GM23248 (cell line): Measurements from ENCODE around the gene EMC8. TPM values are rescaled to one million over a fixed set of nuclear protein-coding genes. Genes with fewer than 3 reads are reported as not detected.

Source experiments
- DNase-seq: peaks from one replicate; pipeline ENCODE4 v3.0.0-alpha.2; 2015
- H2AFZ ChIP-seq: fragments of 200-600 bp; sonication (generic); 2 replicates; pipeline ENCODE4 v1.6.1; 2016; ENCODE audit warnings: antibody characterized with exemption
- H3F3A ChIP-seq: fragments of 200-600 bp; sonication (generic); 2 replicates; pipeline ENCODE4 v1.6.1; 2016; ENCODE audit warnings: mild to moderate bottlenecking, antibody characterized with exemption, mixed run types; ENCODE audit not compliant: insufficient read depth
- H3K27ac ChIP-seq: fragments of 200-600 bp; sonication (generic); 2 replicates; pipeline ENCODE4 v1.5.1; 2016; ENCODE audit warnings: mild to moderate bottlenecking
- H3K27me3 ChIP-seq: fragments of 200-600 bp; sonication (generic); replicated peaks from 2 replicates; pipeline ENCODE4 v1.6.1; 2016; ENCODE audit warnings: mild to moderate bottlenecking; ENCODE audit not compliant: insufficient read depth
- H3K36me3 ChIP-seq: fragments of 200-600 bp; sonication (generic); 2 replicates; pipeline ENCODE4 v1.6.1; 2016; ENCODE audit warnings: low read depth, mild to moderate bottlenecking
- H3K4me1 ChIP-seq: fragments of 200-600 bp; sonication (generic); 2 replicates; pipeline ENCODE4 v1.6.1; 2016; ENCODE audit warnings: mild to moderate bottlenecking; ENCODE audit not compliant: insufficient read depth
- H3K4me2 ChIP-seq: fragments of 200-600 bp; sonication (generic); one replicate; pipeline ENCODE4 v1.6.1; 2016; ENCODE audit warnings: mild to moderate bottlenecking; ENCODE audit not compliant: unreplicated experiment
- H3K4me3 ChIP-seq: fragments of 200-600 bp; sonication (generic); 2 replicates; pipeline ENCODE4 v1.5.1; 2016; ENCODE audit warnings: mild to moderate bottlenecking
- H3K79me2 ChIP-seq: fragments of 200-600 bp; sonication (generic); 2 replicates; pipeline ENCODE4 v1.6.1; 2016; ENCODE audit warnings: mild to moderate bottlenecking; ENCODE audit not compliant: insufficient read depth
- H3K9ac ChIP-seq: fragments of 200-600 bp; sonication (generic); 2 replicates; pipeline ENCODE4 v1.6.1; 2016; ENCODE audit warnings: mild to moderate bottlenecking
- H3K9me2 ChIP-seq: fragments of 200-600 bp; sonication (generic); 2 replicates; pipeline ENCODE4 v1.6.1; 2016; ENCODE audit warnings: mixed run types, mild to moderate bottlenecking, moderate library complexity; ENCODE audit not compliant: insufficient read depth
- H3K9me3 ChIP-seq: fragments of 200-600 bp; sonication (generic); one replicate; pipeline ENCODE4 v1.6.1; 2017; ENCODE audit warnings: low read depth
- H4K20me1 ChIP-seq: fragments of 200-600 bp; sonication (generic); 2 replicates; pipeline ENCODE4 v1.6.0; 2016; ENCODE audit not compliant: insufficient read depth
- EZH2 ChIP-seq: fragments of 200-600 bp; sonication (generic); IDR thresholded peaks from 2 replicates; pipeline ENCODE4 v1.6.1; 2018; ENCODE audit warnings: antibody characterized with exemption, mild to moderate bottlenecking; ENCODE audit not compliant: insufficient read depth, poor library complexity, severe bottlenecking
- EZH2phosphoT487 ChIP-seq: fragments of 200-600 bp; sonication (generic); IDR thresholded peaks from 2 replicates; pipeline ENCODE4 v1.6.1; 2018; ENCODE audit warnings: antibody characterized with exemption, moderate library complexity, mild to moderate bottlenecking, low read depth; ENCODE audit not compliant: insufficient read depth
- WGBS, 2 experiments: methylation state at CpG; one replicate each; pipeline ENCODE4 v1.1.6; 2015 to 2017; ENCODE audit warnings: low lambda C conversion rate in 2 of 2, low coverage in 1 of 2; ENCODE audit errors: missing lambda C conversion rate in 2 of 2; 5-methylcytosine and 5-hydroxymethylcytosine counted together
- in situ Hi-C: fragments of 300-500 bp; cut with MboI; formaldehyde crosslinking; loops from 2 replicates; pipeline ENCODE4 v1.15.0; 2020
- polyA plus RNA-seq: library from polyadenylated mRNA; unstranded; fragments of >200 nt; fragmentation: Nextera tagmentation; extraction: Ambion mirVana; gene quantifications from 2 replicates; pipeline ENCODE4 v1.2.1, GENCODE V29; 2016
- total RNA-seq: library from RNA; depleted of rRNA; stranded (reverse); fragments of >200 nt; shearing (Covaris generic); gene quantifications from 2 replicates; pipeline ENCODE4 v1.2.3, GENCODE V29; 2014

EMC8 gene
- total and polyA plus RNA-seq, 2 experiments from 2014 or later, result 35.2 to 39.4 TPM

GRCh38 chr16:85734311-85735017 is 64.9 kb downstream of the EMC8 start:
- H4K20me1 ChIP-seq, result no peaks in the 10 kb centered on the region
- no peak for DNase-seq
- 73 to 86% methylated on average over 8 to 10 of the region's 10 CpGs for whole genome bisulfite sequencing, 2 experiments
- TF ChIP-seq EZH2 (no peak), EZH2phosphoT487 (no peak)
- no peaks in the 10 kb centered on the region for H3F3A ChIP-seq
- H3K36me3 ChIP-seq, result no peaks in the 10 kb centered on the region
- in situ Hi-C loops, result no loop called here
- H3K27me3 ChIP-seq, result no peaks in the 10 kb centered on the region
- no peaks in the 10 kb centered on the region for H3K9me2 ChIP-seq
- no peak overlapping the region for H2AFZ ChIP-seq
- H3K4me3 ChIP-seq, result no peak overlapping the region
- no peak overlapping the region for H3K27ac ChIP-seq
- no peaks in the 10 kb centered on the region for H3K79me2 ChIP-seq
- H3K4me1 ChIP-seq, result no peaks in the 10 kb centered on the region
- H3K9me3 ChIP-seq, result no peaks in the 10 kb centered on the region
- H3K4me2 ChIP-seq, result no peak overlapping the region
- H3K9ac ChIP-seq, result no peak overlapping the region

DNA sequence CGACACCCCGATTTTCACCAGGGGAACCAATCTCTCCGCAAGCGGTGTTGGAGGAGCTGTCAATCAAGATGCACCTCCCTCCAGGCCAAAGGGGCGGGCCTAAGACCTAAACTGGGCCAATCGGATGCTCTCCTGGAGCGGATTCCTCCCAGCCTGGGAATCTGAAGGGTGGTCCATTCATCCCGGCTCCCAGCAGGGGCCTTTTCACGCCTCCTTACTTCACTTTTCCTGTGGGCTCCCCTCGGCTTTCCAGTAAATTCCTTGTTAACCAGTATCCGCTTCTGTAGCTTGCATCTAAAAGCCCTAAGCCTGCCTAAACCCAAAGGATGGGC is 65.5 kb downstream of the EMC8 start:
- H3K9me2 ChIP-seq, result no peaks in the 10 kb centered on the region
- no peaks in the 10 kb centered on the region for H4K20me1 ChIP-seq
- H3K36me3 ChIP-seq, result no peaks in the 10 kb centered on the region
- 89 to 91% methylated on average over 11 of the region's 11 CpGs for WGBS, 2 experiments
- no peak overlapping the region for H3K4me3 ChIP-seq
- H3K9ac ChIP-seq, result no peak overlapping the region
- H3K27me3 ChIP-seq, result no peaks in the 10 kb centered on the region
- H3K9me3 ChIP-seq, result no peaks in the 10 kb centered on the region
- H3K4me1 ChIP-seq, result no peaks in the 10 kb centered on the region
- no peak for DNase-seq
- no peak for TF ChIP-seq EZH2
- TF ChIP-seq EZH2phosphoT487, result no peak
- in situ Hi-C loops, result no loop called here
- no peak overlapping the region for H3K4me2 ChIP-seq
- H3K27ac ChIP-seq, result no peak overlapping the region
- no peaks in the 10 kb centered on the region for H3F3A ChIP-seq
- no peaks in the 10 kb centered on the region for H3K79me2 ChIP-seq
- H2AFZ ChIP-seq, result no peak overlapping the region

GRCh38 chr16:85733155-85733838 is 66.0 kb downstream of the EMC8 start:
- Histone ChIP-seq H4K20me1 (no peaks in the 10 kb centered on the region), H3F3A (no peaks in the 10 kb centered on the region), H3K36me3 (no peaks in the 10 kb centered on the region), H3K4me2 (no peak overlapping the region), H3K9ac (no peak overlapping the region), H3K79me2 (no peaks in the 10 kb centered on the region), H3K4me1 (no peaks in the 10 kb centered on the region), H3K9me3 (no peaks in the 10 kb centered on the region), H3K4me3 (no peak overlapping the region), H2AFZ (no peak overlapping the region), H3K27me3 (no peaks in the 10 kb centered on the region), H3K27ac (no peak overlapping the region), H3K9me2 (no peaks in the 10 kb centered on the region)
- DNase-seq, result peak; percentile 26
- in situ Hi-C loops, result no loop called here
- TF ChIP-seq EZH2, result no peak
- no peak for TF ChIP-seq EZH2phosphoT487
- 70 to 71% methylated on average over 13 of the region's 13 CpGs for WGBS, 2 experiments

DNA sequence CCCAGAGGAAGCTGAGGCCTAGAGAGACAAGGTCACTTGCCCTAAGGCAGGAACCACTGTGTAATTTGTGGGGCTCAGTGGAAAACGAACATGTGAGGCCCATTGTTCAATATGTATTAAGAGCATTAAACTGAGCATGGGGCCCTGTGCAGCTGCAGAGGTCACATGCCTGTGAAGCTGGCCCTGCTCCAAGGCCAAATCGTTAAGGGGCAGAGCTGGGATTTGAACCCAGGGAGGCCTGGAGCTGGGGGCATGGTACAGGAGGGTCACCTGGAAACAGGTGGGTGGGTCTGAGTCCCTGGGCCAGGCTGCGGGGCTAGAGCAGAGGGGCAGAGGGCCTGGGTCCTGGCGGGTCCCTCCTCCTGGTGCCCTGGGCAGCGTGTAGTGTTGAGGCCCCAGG is 68.2 kb downstream of the EMC8 start:
- no peak overlapping the region for H2AFZ ChIP-seq
- H3K9me3 ChIP-seq, result no peaks in the 10 kb centered on the region
- no peaks in the 10 kb centered on the region for H3K9me2 ChIP-seq
- no peaks in the 10 kb centered on the region for H4K20me1 ChIP-seq
- no peak for TF ChIP-seq EZH2
- no peak for TF ChIP-seq EZH2phosphoT487
- in situ Hi-C loops, result no loop called here
- no peaks in the 10 kb centered on the region for H3K27me3 ChIP-seq
- no peaks in the 10 kb centered on the region for H3K36me3 ChIP-seq
- H3K4me3 ChIP-seq, result no peak overlapping the region
- no peak overlapping the region for H3K4me2 ChIP-seq
- no peak overlapping the region for H3K27ac ChIP-seq
- H3K79me2 ChIP-seq, result no peaks in the 10 kb centered on the region
- no peak for DNase-seq
- WGBS, 2 experiments, result 89 to 90% methylated on average over 5 of the region's 5 CpGs
- H3K4me1 ChIP-seq, result no peaks in the 10 kb centered on the region
- H3K9ac ChIP-seq, result no peak overlapping the region
- H3F3A ChIP-seq, result no peaks in the 10 kb centered on the region

DNA sequence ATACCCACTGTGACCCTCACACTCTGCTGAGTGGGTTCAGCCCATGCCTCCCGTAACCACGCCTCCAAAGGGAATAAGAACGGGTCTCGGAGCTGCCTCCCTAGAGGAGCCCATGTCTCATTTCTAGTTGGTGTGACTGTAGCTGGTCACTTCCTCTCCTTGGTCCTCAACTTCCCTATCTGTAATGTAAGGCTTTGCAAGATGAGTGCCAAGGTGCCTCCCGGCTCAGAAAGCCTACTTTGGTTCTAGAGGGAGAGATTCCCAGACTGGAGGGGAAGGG is 69.2 kb downstream of the EMC8 start:
- Histone ChIP-seq H3K4me2 (no peak overlapping the region), H3K36me3 (no peaks in the 10 kb centered on the region), H3K9me3 (no peaks in the 10 kb centered on the region), H3K79me2 (no peaks in the 10 kb centered on the region), H3K27ac (no peak overlapping the region), H4K20me1 (no peaks in the 10 kb centered on the region), H3K9me2 (no peaks in the 10 kb centered on the region), H3K27me3 (no peaks in the 10 kb centered on the region), H3K4me3 (no peak overlapping the region), H3K9ac (no peak overlapping the region), H2AFZ (no peak overlapping the region), H3K4me1 (no peaks in the 10 kb centered on the region), H3F3A (no peaks in the 10 kb centered on the region)
- DNase-seq, result no peak
- WGBS, 2 experiments, result 97 to 100% methylated on average over 5 of the region's 5 CpGs
- in situ Hi-C loops, result no loop called here
- TF ChIP-seq EZH2, result no peak
- TF ChIP-seq EZH2phosphoT487, result no peak
